Stimulated activated CD8-positive, alpha-beta memory T cell treated with anti-CD3 and anti-CD28 coated beads, Interleukin-7, amount 100 ng/mL, for 1 hour (primary cell): Measurements from ENCODE around the gene SESN1.

ENCODE experiments used
- DNase-seq, 2 donors: peaks; one replicate each; pipeline ENCODE4 v3.0.0-alpha.2; 2020; ENCODE audit warnings: low read depth in 2 of 2

SESN1 gene

DNA sequence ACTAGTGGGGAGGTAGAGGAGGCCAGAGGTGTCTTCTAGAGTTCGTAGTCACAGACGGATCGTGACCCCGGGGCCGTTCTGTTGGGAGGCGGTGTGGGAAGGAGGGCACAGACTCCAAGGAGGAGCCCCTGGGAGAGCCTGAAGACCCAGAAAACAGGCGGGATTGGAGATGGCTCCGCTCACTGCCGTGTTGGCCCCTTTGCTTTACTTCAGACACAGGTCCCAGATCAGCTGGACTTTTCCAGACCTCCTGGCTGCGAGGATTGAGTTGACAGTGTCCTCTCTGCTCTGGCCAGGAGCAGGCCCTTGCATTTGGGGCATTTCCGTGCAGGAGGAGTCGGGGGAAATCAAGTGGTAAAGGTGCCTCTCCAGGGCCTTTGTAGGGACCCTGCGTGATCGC lies 133.6 kb downstream of the SESN1 start:
- DNase-seq, result no peak

DNA sequence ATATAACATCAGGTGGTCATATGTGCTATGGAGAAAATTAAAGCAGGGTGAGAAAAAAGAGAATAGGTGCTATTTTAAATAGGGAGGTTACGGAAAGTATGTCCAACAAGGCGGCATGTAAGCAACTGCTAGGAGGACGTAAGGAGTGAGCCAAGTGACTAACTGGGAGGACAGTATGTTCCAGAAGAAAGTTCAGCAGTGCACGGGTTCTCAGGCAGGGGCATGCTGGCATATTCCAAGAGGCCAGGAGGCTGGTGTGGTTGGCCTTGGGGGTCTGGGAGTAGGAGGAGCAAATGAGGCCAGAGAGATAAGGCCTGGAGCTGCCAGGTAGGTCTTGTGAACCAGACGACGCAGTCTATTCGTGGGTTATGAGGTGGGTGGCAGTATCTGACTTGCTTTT lies 134.0 kb downstream of the SESN1 start:
- no peak for DNase-seq

- DNase-seq, result no peak
Observed at GRCh38 chr6:108959972-108960582, 134.6 kb downstream of the SESN1 start.

GRCh38 chr6:108958900-108959770 lies 135.5 kb downstream of the SESN1 start:
- no peak for DNase-seq

DNA sequence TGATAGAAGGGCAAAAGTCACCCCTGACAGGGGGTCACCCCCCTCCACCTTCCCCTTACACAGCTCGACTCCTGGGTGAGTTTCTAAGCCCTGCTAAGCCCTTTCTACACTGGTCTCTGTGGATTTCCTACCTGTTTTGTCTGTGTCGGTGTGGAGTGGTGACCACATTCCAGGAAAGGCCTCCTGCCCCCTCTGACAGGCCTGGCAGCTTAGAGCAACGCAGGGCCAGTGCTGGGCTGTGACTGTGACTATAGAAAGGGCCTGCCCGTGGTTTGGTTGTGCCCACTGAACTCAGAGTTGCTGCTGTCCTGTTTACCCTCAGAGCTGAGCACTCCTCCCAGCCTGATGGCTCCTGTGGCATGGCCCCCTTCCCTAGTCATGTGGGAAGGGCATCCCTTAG lies 137.4 kb downstream of the SESN1 start:
- DNase-seq, result no peak

GRCh38 chr6:108955329-108955949 lies 139.2 kb downstream of the SESN1 start:
- no peak for DNase-seq

DNA sequence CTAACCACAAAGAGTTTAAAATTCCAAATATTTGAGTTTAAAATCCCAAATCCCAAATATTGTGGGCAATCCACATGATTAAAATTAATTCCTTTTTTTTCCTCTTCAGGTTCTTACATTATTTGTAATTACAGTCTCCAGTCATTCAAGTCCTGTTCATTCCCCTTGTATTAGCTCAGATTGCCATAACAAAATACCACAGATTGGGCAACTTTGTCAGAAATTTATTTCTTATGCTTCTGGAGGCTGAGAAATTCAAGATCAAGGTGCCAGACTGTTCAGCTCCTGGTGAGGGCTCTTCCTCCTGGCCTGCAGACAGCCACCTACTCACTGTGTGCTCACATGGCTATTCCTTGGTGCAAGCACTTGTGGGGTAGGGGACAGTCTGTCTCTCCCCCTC lies 141.0 kb downstream of the SESN1 start:
- DNase-seq, result no peak

- DNase-seq, result no peak
Observed at GRCh38 chr6:108952776-108953486, 141.7 kb downstream of the SESN1 start.

DNA sequence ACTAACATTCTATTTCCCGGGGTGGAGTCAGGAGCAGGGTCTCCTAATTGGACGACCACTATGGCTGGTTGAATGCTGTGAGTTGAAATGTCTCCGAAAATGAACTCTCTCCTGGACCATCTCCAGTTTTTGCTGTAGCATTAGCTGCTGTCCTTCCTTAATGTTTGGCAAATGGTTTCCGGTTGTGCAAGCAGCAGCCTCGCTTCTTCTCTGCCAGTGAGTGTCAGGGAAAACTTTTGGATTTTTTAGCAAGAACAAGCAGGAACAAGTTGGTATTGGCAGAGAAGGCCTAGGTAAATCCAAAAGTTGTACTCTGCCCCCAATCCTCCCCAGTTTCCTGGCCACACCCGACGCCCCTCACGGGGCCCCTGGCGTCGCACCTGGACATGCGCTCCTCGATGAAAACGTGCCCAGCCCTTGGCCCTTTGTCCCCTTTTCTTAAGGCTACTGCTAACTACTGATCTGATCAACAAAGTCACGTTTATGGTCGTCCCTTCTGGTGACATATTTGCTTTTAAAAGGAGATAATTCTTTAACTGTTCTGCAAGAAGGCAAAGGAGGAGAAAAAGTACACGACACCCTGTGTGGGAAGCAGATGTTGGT lies 143.2 kb downstream of the SESN1 start:
- no peak for DNase-seq

DNA sequence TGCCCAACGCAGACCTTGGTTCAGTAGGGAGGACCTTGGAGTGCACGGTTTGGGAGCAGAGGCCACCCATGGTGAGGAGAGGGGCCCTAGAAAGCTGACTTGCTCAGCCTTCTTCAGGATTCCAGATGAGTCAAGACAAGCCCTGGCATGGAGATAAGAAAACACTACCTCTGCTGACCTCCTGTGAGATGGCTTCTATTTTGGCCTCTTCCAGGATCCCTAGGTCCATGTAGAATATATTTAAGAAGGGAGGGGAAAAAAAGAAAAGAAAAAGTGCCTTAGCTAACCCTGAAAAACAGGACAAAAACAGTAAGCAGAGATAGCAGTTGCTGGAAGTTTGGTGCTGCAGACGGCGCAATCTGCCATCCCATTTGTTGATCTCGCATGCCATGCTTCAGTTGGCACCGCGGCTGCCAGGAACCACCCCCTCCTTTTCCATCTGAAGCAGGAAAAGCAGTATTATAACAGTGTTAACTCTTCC lies 146.4 kb downstream of the SESN1 start:
- no peak for DNase-seq

DNA sequence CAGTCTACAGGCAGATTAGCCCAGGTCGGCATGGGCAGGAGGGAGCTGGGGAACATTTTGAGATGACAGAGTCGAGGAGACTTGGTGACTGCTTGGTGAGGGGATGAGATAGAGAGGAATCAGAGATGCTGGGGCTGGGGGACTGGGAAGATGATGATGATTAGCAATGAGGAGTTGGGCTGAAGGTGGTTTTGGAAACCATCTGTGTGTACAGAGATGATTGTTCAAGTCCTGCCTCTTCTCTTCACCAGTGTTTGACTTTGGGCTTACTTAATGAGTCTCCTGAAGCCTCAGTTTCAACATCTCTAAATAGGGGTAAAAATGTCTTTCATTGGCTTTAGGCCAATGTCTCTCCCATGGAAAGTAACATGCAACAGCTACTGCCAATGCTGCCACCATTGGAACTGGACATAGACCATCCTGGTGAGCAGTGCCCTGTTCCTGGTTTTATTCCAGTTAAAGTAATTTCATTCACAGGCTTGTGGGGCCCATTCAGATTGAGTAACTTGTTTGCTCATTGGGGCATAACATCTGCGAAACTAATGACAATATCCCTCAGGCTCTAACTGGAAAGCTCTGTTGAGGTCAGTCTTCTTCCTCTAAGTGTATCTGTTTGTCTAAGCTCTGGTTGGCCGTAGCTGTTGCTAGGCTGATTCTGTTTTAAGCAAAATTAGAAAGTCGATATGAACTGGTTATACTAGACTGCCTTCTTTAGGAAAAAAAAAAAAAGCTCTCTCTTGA lies 147.4 kb downstream of the SESN1 start:
- no peak for DNase-seq

GRCh38 chr6:108946695-108947094 lies 148.0 kb downstream of the SESN1 start:
- no peak for DNase-seq

- no peak for DNase-seq
Observed at GRCh38 chr6:108945681-108946159, 148.9 kb downstream of the SESN1 start.

DNA sequence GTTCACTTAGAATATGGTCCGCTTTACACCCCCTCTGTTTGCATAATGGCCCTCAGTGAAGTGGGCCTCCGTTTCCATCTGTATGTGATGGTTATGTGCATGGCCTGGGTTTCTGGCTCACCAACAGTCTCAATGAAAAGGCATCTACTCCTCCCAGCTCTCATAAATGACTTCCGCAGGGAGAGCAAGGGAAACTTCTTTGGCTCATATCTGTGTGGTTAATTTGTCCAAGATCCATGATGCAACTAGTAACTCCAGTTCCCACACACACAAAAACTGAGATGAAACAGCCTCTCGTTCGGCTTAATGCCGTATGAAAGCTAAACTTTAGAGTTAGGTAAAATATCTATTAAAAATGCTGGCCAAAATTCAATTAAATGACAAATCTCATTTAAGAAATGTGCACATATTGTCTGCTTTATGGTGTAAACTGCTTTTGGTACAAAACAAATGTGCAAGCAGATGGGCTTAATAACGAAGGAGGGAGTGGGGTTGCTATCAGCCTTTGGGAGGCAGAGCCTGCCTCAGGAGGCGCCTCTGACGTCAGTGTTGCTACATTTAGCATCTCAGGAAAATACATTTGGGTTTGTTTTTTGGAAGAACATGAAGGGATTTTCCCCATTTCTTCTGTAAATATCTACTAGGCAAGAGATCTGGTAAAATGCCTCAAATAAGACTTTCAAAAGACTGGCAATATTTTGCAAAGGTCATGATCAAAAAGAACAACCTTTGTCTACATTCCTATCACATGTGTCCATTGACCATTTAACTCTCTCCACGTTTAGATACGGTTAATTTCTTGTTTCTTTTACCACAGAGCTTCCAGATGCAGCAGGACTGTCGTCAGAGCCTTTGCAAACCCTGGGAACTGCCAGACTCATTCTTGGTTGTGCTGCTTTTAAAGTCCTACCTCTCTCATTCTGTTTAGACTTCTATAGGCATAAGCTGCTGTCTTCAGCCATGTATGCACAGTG lies 149.7 kb downstream of the SESN1 start:
- DNase-seq, result no peak

DNA sequence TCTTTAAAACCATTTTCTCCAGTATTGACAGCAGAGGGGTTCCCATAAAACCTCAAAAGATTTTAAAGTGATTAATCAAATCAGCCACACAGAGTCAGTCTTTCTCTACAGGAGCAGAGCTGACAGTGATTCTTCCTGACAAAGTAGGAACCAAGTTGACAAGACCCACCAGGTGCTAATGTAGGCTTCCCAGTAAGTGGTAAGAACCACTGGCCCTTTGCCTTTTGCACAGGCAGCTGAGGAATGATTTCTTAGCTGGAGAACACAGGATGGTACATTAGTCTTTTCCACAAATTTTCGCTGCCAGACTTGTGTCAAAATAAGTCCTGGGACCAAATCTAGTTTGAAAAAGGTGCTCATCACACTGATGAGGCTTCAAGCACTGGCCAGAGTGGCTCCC lies 150.6 kb downstream of the SESN1 start:
- DNase-seq, result no peak

DNA sequence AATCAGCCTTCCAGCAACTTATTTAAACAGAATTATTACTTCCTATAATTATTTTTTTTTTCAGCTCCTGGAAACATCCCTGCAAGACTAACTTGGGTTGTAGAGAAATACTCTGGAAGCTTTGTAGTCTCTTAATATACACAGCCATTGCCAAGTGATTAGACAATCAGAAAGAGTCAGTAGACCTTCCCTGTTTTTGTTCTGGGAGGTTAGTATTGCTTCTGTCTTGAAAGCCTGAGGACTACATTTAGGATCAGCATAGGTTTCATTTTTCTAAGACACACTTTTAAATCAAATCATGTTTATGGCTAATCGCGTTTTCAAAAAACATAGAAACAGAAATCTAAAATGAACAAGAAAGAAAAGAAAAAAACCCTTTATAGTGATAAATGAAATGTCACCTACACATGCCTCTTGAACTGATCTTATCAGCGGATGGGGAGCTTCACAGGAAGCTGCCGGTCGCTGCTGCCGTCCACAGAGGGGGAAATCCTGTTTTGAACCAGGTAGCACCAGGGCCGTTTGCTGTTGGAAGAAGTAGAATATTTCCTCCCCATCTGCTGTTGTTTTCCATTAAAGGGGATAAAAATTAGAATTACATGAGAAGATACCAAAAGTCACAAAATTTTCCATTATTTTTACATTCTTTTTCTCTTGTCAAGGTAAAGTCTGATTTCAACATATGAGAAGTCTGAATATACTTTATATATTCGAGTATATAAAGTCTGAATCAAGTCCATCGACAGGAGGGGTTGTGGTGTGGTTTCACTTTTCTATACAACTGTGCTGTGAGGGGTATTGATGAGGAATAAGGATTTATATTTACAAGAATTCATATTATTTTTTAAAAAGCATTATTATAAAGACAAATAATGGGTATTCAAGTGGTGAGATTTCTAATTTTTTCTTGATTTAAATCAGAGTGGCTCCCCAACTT lies 151.8 kb downstream of the SESN1 start:
- peak; percentile 34 for DNase-seq

DNA sequence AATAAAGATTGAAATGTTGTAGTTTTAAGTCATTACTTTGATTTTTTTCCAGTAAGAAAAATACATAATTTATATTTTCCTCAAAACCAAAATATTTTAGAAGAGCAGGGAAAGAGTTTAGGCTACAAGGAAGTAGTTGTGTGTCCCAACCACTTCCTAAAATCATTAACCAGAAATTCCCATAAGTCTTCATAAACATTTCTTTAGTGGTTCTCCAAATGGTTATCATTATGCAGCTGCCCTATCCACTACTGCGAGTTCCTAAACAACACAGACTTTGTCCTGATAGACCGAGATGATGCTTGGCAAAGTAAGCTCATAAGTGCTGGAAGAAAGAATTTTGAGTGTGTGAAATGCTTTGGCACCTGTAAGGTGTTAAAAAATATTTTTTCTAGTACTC lies 152.8 kb downstream of the SESN1 start:
- DNase-seq, result no peak

- no peak for DNase-seq
Observed at GRCh38 chr6:108941281-108941680, 153.4 kb downstream of the SESN1 start.

DNA sequence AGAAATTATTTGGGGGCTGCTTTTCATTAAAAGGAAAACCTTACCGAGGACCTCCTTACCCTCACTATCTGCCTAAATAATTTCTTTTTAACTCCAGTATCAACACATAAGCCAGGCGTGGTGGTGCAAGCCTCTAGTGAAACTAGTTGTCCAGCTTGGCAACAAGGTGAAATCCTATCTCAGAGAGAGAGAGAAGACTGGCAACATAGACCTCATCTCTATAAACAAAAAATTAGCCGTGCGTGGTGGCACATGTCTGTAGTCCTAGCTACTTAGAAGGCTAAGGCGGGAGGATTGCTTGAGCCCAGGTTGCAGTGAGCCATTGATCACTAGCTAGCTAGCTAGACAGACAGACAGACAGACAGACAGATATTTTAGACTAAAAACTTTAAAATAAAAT lies 153.9 kb downstream of the SESN1 start:
- DNase-seq, result no peak
